MM.1S (cell line): ENCODE measurements around the gene RAB11FIP4.

ENCODE experiments used
- DNase-seq: peaks from one replicate; pipeline ENCODE4 v3.0.0-alpha.2; 2015
- H2AFZ ChIP-seq: fragments of 300-600 bp; sonication (generic); 2 replicates; pipeline ENCODE4 v1.6.0; 2016; ENCODE audit warnings: antibody characterized with exemption, low read length
- H3F3A ChIP-seq: fragments of 300-600 bp; sonication (generic); 2 replicates; pipeline ENCODE4 v1.6.1; 2016; ENCODE audit warnings: mild to moderate bottlenecking, antibody characterized with exemption, low read length, moderate library complexity, mixed read lengths; ENCODE audit not compliant: insufficient read depth
- H3K27ac ChIP-seq: fragments of 300-600 bp; sonication (generic); 2 replicates; pipeline ENCODE4 v1.5.1; 2016; ENCODE audit warnings: mild to moderate bottlenecking, low read length
- H3K27me3 ChIP-seq: fragments of 300-600 bp; sonication (generic); replicated peaks from 2 replicates; pipeline ENCODE4 v1.6.0; 2016; ENCODE audit warnings: low read length; ENCODE audit not compliant: insufficient read depth
- H3K36me3 ChIP-seq: fragments of 300-600 bp; sonication (generic); replicated peaks from 2 replicates; pipeline ENCODE4 v1.6.1; 2016; ENCODE audit warnings: mild to moderate bottlenecking, low read length, mixed read lengths; ENCODE audit not compliant: insufficient read depth
- H3K4me1 ChIP-seq: fragments of 300-600 bp; sonication (generic); 2 replicates; pipeline ENCODE4 v1.6.1; 2016; ENCODE audit warnings: low read length, mixed read lengths
- H3K4me2 ChIP-seq: fragments of 300-600 bp; sonication (generic); 2 replicates; pipeline ENCODE4 v1.6.0; 2016; ENCODE audit warnings: low read depth, low read length
- H3K4me3 ChIP-seq: fragments of 300-600 bp; sonication (generic); 2 replicates; pipeline ENCODE4 v1.5.1; 2016; ENCODE audit warnings: low read length, mixed read lengths
- H3K79me2 ChIP-seq: fragments of 300-600 bp; sonication (generic); 2 replicates; pipeline ENCODE4 v1.6.1; 2016; ENCODE audit warnings: mixed run types, low read length, mixed read lengths
- H3K9ac ChIP-seq: fragments of 300-600 bp; sonication (generic); 2 replicates; pipeline ENCODE4 v1.6.1; 2016; ENCODE audit warnings: low read length, mixed read lengths
- H3K9me2 ChIP-seq: fragments of 300-600 bp; sonication (generic); replicated peaks from 2 replicates; pipeline ENCODE4 v1.6.1; 2016; ENCODE audit warnings: mild to moderate bottlenecking, low read length, mixed read lengths; ENCODE audit not compliant: insufficient read depth
- H3K9me3 ChIP-seq: fragments of 300-600 bp; sonication (generic); replicated peaks from 2 replicates; pipeline ENCODE4 v1.6.1; 2016; ENCODE audit warnings: mild to moderate bottlenecking, low read length, mixed read lengths; ENCODE audit not compliant: insufficient read depth
- H4K20me1 ChIP-seq: fragments of 300-600 bp; sonication (generic); 2 replicates; pipeline ENCODE4 v1.6.1; 2016; ENCODE audit warnings: mild to moderate bottlenecking, low read length, moderate library complexity, mixed read lengths; ENCODE audit not compliant: insufficient read depth
- CTCF ChIP-seq: fragments of 300-600 bp; sonication (generic); IDR thresholded peaks from 2 replicates; pipeline ENCODE4 v1.5.1; 2016; ENCODE audit warnings: antibody characterized with exemption, low read length, mixed read lengths
- EZH2 ChIP-seq: fragments of 300-600 bp; sonication (generic); optimal IDR thresholded peaks from 2 replicates; pipeline ENCODE3; 2017; ENCODE audit warnings: low read depth, mild to moderate bottlenecking, antibody characterized with exemption, low read length, mixed read lengths
- EZH2phosphoT487 ChIP-seq: fragments of 300-600 bp; sonication (generic); IDR thresholded peaks from 2 replicates; pipeline ENCODE4 v1.6.1; 2018; ENCODE audit warnings: antibody characterized with exemption, low read length

Gene RAB11FIP4

GRCh38 chr17:31491376-31492131 lies 100.1 kb downstream of the RAB11FIP4 start:
- TF ChIP-seq EZH2phosphoT487 (no peak), EZH2 (no peak), CTCF (no peak)
- Histone ChIP-seq H3K4me3 (no peak overlapping the region), H3K9ac (no peak overlapping the region), H2AFZ (no peak overlapping the region), H4K20me1 (no peaks in the 10 kb centered on the region), H3K27ac (no peak overlapping the region; the same call in 1 of the 2 replicates), H3K9me3 (no peaks in the 10 kb centered on the region), H3F3A (peaks cover 5% of the 10 kb centered on the region; the same call in 1 of the 2 replicates), H3K27me3 (no peaks in the 10 kb centered on the region), H3K79me2 (peaks cover 33% of the 10 kb centered on the region), H3K4me2 (peak overlapping the region; percentile 11; the same call in 1 of the 2 replicates), H3K9me2 (no peaks in the 10 kb centered on the region), H3K36me3 (no peaks in the 10 kb centered on the region), H3K4me1 (peaks cover 21% of the 10 kb centered on the region)
- DNase-seq = no peak

- no peak for DNase-seq
- Histone ChIP-seq H3K79me2 (peaks cover 33% of the 10 kb centered on the region), H4K20me1 (no peaks in the 10 kb centered on the region), H3K36me3 (no peaks in the 10 kb centered on the region), H3K9ac (no peak overlapping the region), H3K4me1 (peaks cover 18% of the 10 kb centered on the region), H3K9me2 (no peaks in the 10 kb centered on the region), H3F3A (peaks cover 3% of the 10 kb centered on the region; the same call in 1 of the 2 replicates), H3K9me3 (no peaks in the 10 kb centered on the region), H3K4me2 (no peak overlapping the region), H2AFZ (no peak overlapping the region), H3K4me3 (no peak overlapping the region), H3K27ac (no peak overlapping the region), H3K27me3 (no peaks in the 10 kb centered on the region)
- TF ChIP-seq CTCF (no peak), EZH2 (no peak), EZH2phosphoT487 (no peak)
These were observed 100.7 kb downstream of the RAB11FIP4 start for GRCh38 chr17:31492206-31492605.

GRCh38 chr17:31492880-31493655 lies 101.6 kb downstream of the RAB11FIP4 start:
- H3K9me3 ChIP-seq = no peaks in the 10 kb centered on the region
- no peaks in the 10 kb centered on the region for H3K9me2 ChIP-seq
- no peak overlapping the region for H3K4me3 ChIP-seq
- no peak overlapping the region for H3K9ac ChIP-seq
- H2AFZ ChIP-seq = no peak overlapping the region
- no peaks in the 10 kb centered on the region for H4K20me1 ChIP-seq
- no peaks in the 10 kb centered on the region for H3F3A ChIP-seq
- no peak overlapping the region for H3K27ac ChIP-seq
- peaks cover 16% of the 10 kb centered on the region for H3K4me1 ChIP-seq
- H3K79me2 ChIP-seq = peaks cover 33% of the 10 kb centered on the region
- no peaks in the 10 kb centered on the region for H3K27me3 ChIP-seq
- TF ChIP-seq CTCF (no peak), EZH2 (no peak), EZH2phosphoT487 (no peak)
- DNase-seq = no peak
- no peaks in the 10 kb centered on the region for H3K36me3 ChIP-seq
- H3K4me2 ChIP-seq = no peak overlapping the region
